T-cell (primary cell): ENCODE results near the gene YTHDF1. TPM values are rescaled to one million over a fixed set of nuclear protein-coding genes. Genes with fewer than 3 reads are reported as not detected.

Source experiments
- ATAC-seq, 4 experiments: fragments of 200-7000 bp in 3 of 4; fragments of 150-1000 bp in 1 of 4; cut with Tn5 transposase; replicated peaks in 1 of 4; 1 replicate in 3 of 4; 2 replicates in 1 of 4; pipeline ENCODE4 v1.10.0; 2021; ENCODE audit warnings: moderate library complexity in 3 of 4, mild to moderate bottlenecking in 2 of 4, moderate number of reproducible peaks in 1 of 4
- CTCF ChIA-PET, 2 donors: fragments of 300-600 bp; sonication (Branson Sonifier 250); formaldehyde crosslinking; loops; one replicate each; lab custom pipeline; 2022; ENCODE audit warnings: antibody characterized with exemption in 2 of 2; lab: Charles Lee
- POLR2A ChIA-PET, 2 donors: fragments of 300-600 bp; sonication (Branson Sonifier 250); formaldehyde crosslinking; loops; one replicate each; lab custom pipeline; 2022; ENCODE audit warnings: antibody characterized with exemption in 2 of 2; lab: Charles Lee
- DNase-seq, 35 experiments: peaks; one replicate each; pipeline versions ENCODE4 v3.0.0 to v3.0.0-alpha.2; 2013 to 2023
- H3K27ac ChIP-seq: one replicate; pipeline ENCODE4 v1.5.1; 2013; ENCODE audit warnings: low read length
- H3K27me3 ChIP-seq, 2 experiments: replicated peaks in 1 of 2; 1 replicate in 1 of 2; 2 replicates in 1 of 2; pipeline versions ENCODE4 v1.6.1 to v1.7.0; 2013; ENCODE audit warnings: low read length in 1 of 2, mixed read lengths in 1 of 2; ENCODE audit not compliant: control insufficient read depth in 2 of 2, insufficient read depth in 2 of 2; ENCODE audit errors: extremely low read depth in 1 of 2
- H3K36me3 ChIP-seq, 2 donors: 1 replicate in 1 of 2; 2 replicates in 1 of 2; pipeline versions ENCODE4 v1.6.1 to v1.7.0; 2013; ENCODE audit warnings: low read length in 1 of 2; ENCODE audit not compliant: control insufficient read depth in 2 of 2, insufficient read depth in 1 of 2; ENCODE audit errors: extremely low read depth in 1 of 2
- H3K4me1 ChIP-seq, 2 experiments: 1 replicate in 1 of 2; 2 replicates in 1 of 2; pipeline versions ENCODE4 v1.6.1 to v1.7.0; 2013; ENCODE audit warnings: low read length in 2 of 2, mixed read lengths in 1 of 2; ENCODE audit not compliant: insufficient read depth in 2 of 2, control insufficient read depth in 1 of 2; ENCODE audit errors: extremely low read depth in 1 of 2
- H3K4me3 ChIP-seq, 2 donors: 1 replicate in 1 of 2; 2 replicates in 1 of 2; pipeline versions ENCODE4 v1.5.1 to v1.7.0; 2013; ENCODE audit warnings: mild to moderate bottlenecking in 2 of 2, low read length in 1 of 2, moderate library complexity in 1 of 2; ENCODE audit not compliant: control insufficient read depth in 1 of 2; ENCODE audit errors: extremely low read depth in 1 of 2
- H3K9me3 ChIP-seq: 2 replicates; pipeline ENCODE4 v1.7.0; 2013
- H3K27ac Mint-ChIP-seq, 2 donors: one replicate each; pipeline ENCODE4 v1.8.0; 2020 to 2021; ENCODE audit warnings: mild to moderate bottlenecking in 2 of 2, mixed read lengths in 2 of 2
- H3K27me3 Mint-ChIP-seq, 2 donors: one replicate each; pipeline ENCODE4 v1.8.0; 2021 to 2022; ENCODE audit warnings: mixed read lengths in 2 of 2
- H3K36me3 Mint-ChIP-seq: one replicate; pipeline ENCODE4 v1.8.0; 2021; ENCODE audit warnings: mixed read lengths
- H3K4me1 Mint-ChIP-seq, 3 donors: one replicate each; pipeline ENCODE4 v1.8.0; 2020 to 2022; ENCODE audit warnings: mixed read lengths in 3 of 3, mild to moderate bottlenecking in 1 of 3
- H3K4me3 Mint-ChIP-seq, 3 donors: one replicate each; pipeline ENCODE4 v1.8.0; 2020 to 2022; ENCODE audit warnings: mild to moderate bottlenecking in 3 of 3, mixed read lengths in 3 of 3, moderate library complexity in 3 of 3
- H3K9me3 Mint-ChIP-seq, 3 donors: one replicate each; pipeline ENCODE4 v1.8.0; 2020 to 2022; ENCODE audit warnings: mixed read lengths in 3 of 3
- WGBS: methylation state at CpG from one replicate; pipeline ENCODE4 v1.1.5; 2013; ENCODE audit warnings: missing lambda C conversion rate; ENCODE audit not compliant: insufficient coverage; 5-methylcytosine and 5-hydroxymethylcytosine counted together
- total RNA-seq, 35 experiments: library from RNA in 6 of 35; stranded (reverse) in 6 of 35; fragments of 120-200 nt in 1 of 35; gene quantifications; one replicate each; pipeline versions ENCODE4 v1.2.1 to v1.2.4 and lab custom pipeline; 2013 to 2026

The YTHDF1 gene
- total RNA-seq, 5 donors from 2014 or later (not counting 1 experiment from before 2014, with no cell fraction given) = 36.7 to 44.5 (median 42.2) TPM

DNA sequence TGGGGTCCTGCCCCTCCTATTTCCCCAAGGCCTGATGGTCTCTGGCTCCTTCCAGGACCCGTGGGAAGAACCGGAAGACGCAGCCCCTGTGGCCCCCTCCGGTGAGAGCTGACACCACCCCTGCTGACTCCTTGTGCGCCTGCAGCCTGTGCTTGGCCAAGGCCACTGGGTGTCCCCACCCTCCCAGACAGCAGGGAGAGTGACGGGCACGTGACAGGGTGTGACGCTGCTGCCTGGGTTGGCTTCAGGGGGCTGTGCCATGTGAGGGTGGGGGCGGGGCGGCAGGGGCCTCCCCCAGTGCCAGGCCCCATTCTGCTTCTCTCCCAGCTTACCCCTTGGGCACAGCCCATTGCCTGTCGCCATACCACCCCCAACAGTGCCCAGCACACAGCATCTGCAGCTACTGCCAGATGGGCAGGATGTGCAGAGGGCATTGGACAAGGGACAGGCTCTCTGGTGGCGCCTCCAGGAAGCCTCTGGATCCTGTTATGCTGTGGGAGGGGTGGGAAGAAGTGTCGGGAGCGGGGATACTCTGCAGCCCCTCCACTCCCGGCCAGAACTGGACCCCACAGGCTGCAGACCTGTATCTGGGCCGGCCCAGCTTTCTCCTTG lies 22.7 kb upstream of the YTHDF1 start:
- ATAC-seq (no peak), DNase-seq (peak in 1 of 35 experiments; percentile 17)
- no peaks in the 10 kb centered on the region for H3K36me3 ChIP-seq
- no peaks in the 10 kb centered on the region for H3K9me3 ChIP-seq
- Mint-ChIP-seq H3K27ac (no peak overlapping the region), H3K36me3 (no peaks in the 10 kb centered on the region), H3K4me1 (peaks cover 3 to 5% (median 4%) of the 10 kb centered on the region in 3 donors), H3K4me3 (no peak overlapping the region), H3K27me3 (peaks cover 0 to 4% of the 10 kb centered on the region in 2 donors), H3K9me3 (no peaks in the 10 kb centered on the region)
- 54% methylated on average over 11 of the region's 16 CpGs for WGBS
- no peak overlapping the region for H3K4me3 ChIP-seq
- ChIA-PET CTCF (interaction anchor here (0.6 to 1.7 kb wide), 3 partner anchors 14 to 16 kb away, joined by 3 read pairs; no protein-coding TSS in a partner anchor), POLR2A (no interaction called here)
- H3K27ac ChIP-seq = no peak overlapping the region
- H3K4me1 ChIP-seq = peaks cover 0 to 17% of the 10 kb centered on the region in 2 experiments
- H3K27me3 ChIP-seq = peaks cover 0 to 30% of the 10 kb centered on the region in 2 experiments

DNA sequence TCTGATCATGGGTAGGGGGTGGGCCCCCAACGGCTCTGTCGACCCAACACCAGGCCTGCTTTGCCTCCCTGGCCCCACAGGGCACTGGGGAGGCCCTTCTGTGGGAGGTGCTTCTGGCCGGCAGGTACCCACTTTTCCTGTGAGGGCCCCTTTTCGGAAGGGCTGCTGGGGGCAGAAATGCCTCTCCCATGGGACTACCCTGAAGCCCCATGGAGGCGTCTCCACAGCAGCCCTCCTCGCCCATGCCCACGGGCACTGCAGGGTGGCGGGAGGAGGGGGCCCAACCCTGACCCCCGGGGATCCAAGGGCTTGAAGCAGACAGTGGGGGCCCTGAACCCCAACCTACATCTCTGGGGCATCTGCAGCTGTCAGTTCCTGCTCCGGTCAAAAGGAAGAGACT lies 22.1 kb upstream of the YTHDF1 start:
- 85% methylated on average over 9 of the region's 10 CpGs for WGBS
- CTCF ChIA-PET = interaction anchor here (0.8 to 1.7 kb wide), 2 partner anchors 14 to 15 kb away, joined by 3 read pairs; no protein-coding TSS in a partner anchor

GRCh38 chr20:63236116-63236837 lies 20.3 kb upstream of the YTHDF1 start:
- CTCF ChIA-PET = no interaction called here
- H3K4me1 ChIP-seq = peaks cover 0 to 17% of the 10 kb centered on the region in 2 experiments
- H3K4me3 ChIP-seq = no peak overlapping the region
- H3K36me3 ChIP-seq = no peaks in the 10 kb centered on the region
- WGBS = 85% methylated on average over 22 of the region's 26 CpGs
- Mint-ChIP-seq H3K27me3 (peaks cover 12 to 23% of the 10 kb centered on the region in 2 donors), H3K4me3 (no peak overlapping the region), H3K27ac (no peak overlapping the region), H3K36me3 (no peaks in the 10 kb centered on the region), H3K4me1 (peaks cover 3 to 5% (median 4%) of the 10 kb centered on the region in 3 donors), H3K9me3 (no peaks in the 10 kb centered on the region)
- no peaks in the 10 kb centered on the region for H3K9me3 ChIP-seq
- no peak for ATAC-seq
- DNase-seq = no peak
- H3K27me3 ChIP-seq = peaks cover 0 to 38% of the 10 kb centered on the region in 2 experiments
- POLR2A ChIA-PET = interaction anchor here in 1 of 2 donors (0.7 kb wide), 1 partner anchor 19 kb away, joined by 3 read pairs; no protein-coding TSS in a partner anchor
- H3K27ac ChIP-seq = no peak overlapping the region

More for the DNA sequence above, 22.1 kb upstream of the YTHDF1 start:
- no peak overlapping the region for H3K4me3 ChIP-seq
- H3K36me3 Mint-ChIP-seq = no peaks in the 10 kb centered on the region
- ATAC-seq = no peak
- DNase-seq = no peak
- H3K27me3 Mint-ChIP-seq = peaks cover 0 to 6% of the 10 kb centered on the region in 2 donors
- peaks cover 3 to 5% (median 4%) of the 10 kb centered on the region in 3 donors for H3K4me1 Mint-ChIP-seq
- no peak overlapping the region for H3K27ac Mint-ChIP-seq
- no peaks in the 10 kb centered on the region for H3K36me3 ChIP-seq
- no peaks in the 10 kb centered on the region for H3K9me3 Mint-ChIP-seq
- H3K4me3 Mint-ChIP-seq = no peak overlapping the region
- peaks cover 0 to 17% of the 10 kb centered on the region in 2 experiments for H3K4me1 ChIP-seq
- H3K27me3 ChIP-seq = peaks cover 0 to 32% of the 10 kb centered on the region in 2 experiments
- H3K27ac ChIP-seq = no peak overlapping the region
- POLR2A ChIA-PET = interaction anchor here in 1 of 2 donors (0.6 kb wide), 1 partner anchor 284 kb away, joined by 4 read pairs; no protein-coding TSS in a partner anchor
- H3K9me3 ChIP-seq = no peaks in the 10 kb centered on the region

GRCh38 chr20:63235399-63235983 lies 19.6 kb upstream of the YTHDF1 start, which contains the start of gene BIRC7:
BIRC7 (plus strand) TSS chr20:63235905; CDS start chr20:63236097, 192 bp downstream.
- H3K27ac ChIP-seq = peak within 1 kb of the TSS; percentile 34
- CTCF ChIA-PET = no interaction called here
- DNase-seq = peak in 3 of 35 experiments; percentile 26 to 29 (median 27)

DNA sequence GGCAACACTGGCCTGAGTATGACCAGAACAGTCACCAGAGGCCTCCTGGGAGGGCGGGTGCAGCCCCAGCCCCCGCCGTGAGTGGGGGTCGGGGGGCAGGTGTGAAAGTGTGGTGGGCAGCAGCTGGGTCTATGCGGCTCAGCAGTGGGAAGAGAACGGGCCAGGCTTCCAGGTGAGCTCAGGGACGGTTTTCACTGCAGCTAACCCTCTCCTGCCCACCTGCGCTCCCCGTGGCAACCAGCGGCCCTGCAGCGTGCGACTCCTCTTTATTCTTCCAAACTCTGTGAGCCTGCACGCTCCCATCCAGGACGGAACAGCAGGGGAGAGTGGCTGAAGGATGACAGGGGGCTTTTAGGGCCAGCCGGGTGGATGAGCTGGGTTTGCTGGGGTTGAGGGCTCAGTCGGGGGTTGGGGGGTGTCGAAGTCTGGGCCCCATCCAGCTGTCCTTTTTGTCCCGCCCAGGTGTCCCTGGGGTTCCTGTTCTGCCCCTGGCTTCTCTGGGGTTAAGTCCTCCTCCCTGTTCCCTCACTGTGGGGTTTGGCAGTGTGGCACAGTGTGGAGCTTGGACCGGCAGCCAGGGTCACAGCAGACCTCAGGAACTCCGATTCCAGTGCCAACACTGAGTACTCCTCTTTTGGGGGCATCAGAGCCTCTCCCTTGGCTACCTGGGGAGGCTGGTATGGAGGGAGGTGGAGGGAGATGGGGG lies 18.9 kb upstream of the YTHDF1 start:
- no peaks in the 10 kb centered on the region for H3K9me3 ChIP-seq
- WGBS = 19% methylated on average over 9 of the region's 20 CpGs
- no peaks in the 10 kb centered on the region for H3K9me3 Mint-ChIP-seq
- ATAC-seq (peak; percentile 44 to 81 (median 57)), DNase-seq (peak in 12 of 35 experiments; percentile 16 to 42 (median 26))
- peak overlapping the region in 1 of 2 donors; percentile 34 for H3K27ac Mint-ChIP-seq
- H3K27ac ChIP-seq = no peak overlapping the region
- H3K4me3 Mint-ChIP-seq = no peak overlapping the region
- no peak overlapping the region for H3K4me3 ChIP-seq
- H3K27me3 Mint-ChIP-seq = peaks cover 25 to 37% of the 10 kb centered on the region in 2 donors
- peaks cover 6 to 47% of the 10 kb centered on the region in 2 experiments for H3K27me3 ChIP-seq
- H3K4me1 ChIP-seq = peaks cover 0 to 20% of the 10 kb centered on the region in 2 experiments
- H3K36me3 ChIP-seq = no peaks in the 10 kb centered on the region
- ChIA-PET POLR2A (no interaction called here), CTCF (no interaction called here)
- peaks cover 3 to 9% (median 4%) of the 10 kb centered on the region in 3 donors for H3K4me1 Mint-ChIP-seq
- no peaks in the 10 kb centered on the region for H3K36me3 Mint-ChIP-seq

More at GRCh38 chr20:63235399-63235983, 19.6 kb upstream of the YTHDF1 start, which contains the start of gene BIRC7:
- no peaks in the 10 kb centered on the region for H3K36me3 Mint-ChIP-seq
- no peak for ATAC-seq
- H3K27me3 Mint-ChIP-seq = peaks cover 18 to 31% of the 10 kb centered on the region in 2 donors
- Histone ChIP-seq H3K36me3 (no peaks in the 10 kb centered on the region), H3K4me3 (no peak within 1 kb of the TSS), H3K4me1 (peaks cover 0 to 20% of the 10 kb centered on the region in 2 experiments), H3K9me3 (no peaks in the 10 kb centered on the region), H3K27me3 (peaks cover 1 to 40% of the 10 kb centered on the region in 2 experiments)
- H3K9me3 Mint-ChIP-seq = no peaks in the 10 kb centered on the region
- 36% methylated on average over 13 of the region's 17 CpGs for WGBS
- POLR2A ChIA-PET = interaction anchor here in 1 of 2 donors (0.7 kb wide), 1 partner anchor 18 kb away, joined by 3 read pairs; no protein-coding TSS in a partner anchor
- no peak within 1 kb of the TSS for H3K4me3 Mint-ChIP-seq
- H3K27ac Mint-ChIP-seq = peak within 1 kb of the TSS in 1 of 2 donors; percentile 34
- peaks cover 3 to 9% (median 4%) of the 10 kb centered on the region in 3 donors for H3K4me1 Mint-ChIP-seq
